ENCODE data around the gene ACSM2B. TPM values are rescaled to one million over a fixed set of nuclear protein-coding genes. Genes with fewer than 3 reads are reported as not detected.

Gene ACSM2B
- total RNA-seq, 1 experiment from 2014 or later = not detected

DNA sequence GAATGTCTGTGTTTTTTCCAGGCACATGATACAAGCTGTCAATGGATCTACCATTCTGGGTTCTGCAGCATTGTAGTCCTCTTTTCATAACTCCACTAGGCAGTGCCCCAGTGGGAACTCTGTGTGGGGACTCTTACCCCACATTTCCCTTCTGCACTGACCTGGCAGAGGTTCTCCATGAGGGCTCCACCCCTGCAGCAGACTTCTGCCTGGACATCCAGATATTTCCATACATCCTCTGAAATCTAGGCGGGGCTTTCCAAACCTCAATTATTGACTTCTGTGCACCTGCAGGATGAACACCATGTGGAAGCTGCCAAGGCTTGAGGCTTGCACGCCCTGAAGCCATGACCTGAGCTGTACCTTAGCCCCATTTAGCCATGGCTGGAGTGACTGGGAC lies 68.9 kb downstream of the ACSM2B start:
- peaks cover 3% of the 10 kb centered on the region; the same call in 1 of the 2 replicates for H3K27me3 ChIP-seq (ENCODE audit: insufficient read depth, low read length)
- BruUV-seq (replicated peaks) = no TSS peak
- POLR2A ChIA-PET = no interaction called here
- no peaks in the 10 kb centered on the region for H3K9me3 ChIP-seq (ENCODE audit: control insufficient read depth in 1 of 2, insufficient read depth in 1 of 2, low read depth in 1 of 2, low read length in 2 of 2)
- no peaks in the 10 kb centered on the region for H3K79me2 ChIP-seq (ENCODE audit: insufficient read depth, low read length)
- H2AFZ ChIP-seq (ENCODE audit: low read depth, low read length, poor library complexity, severe bottlenecking) = no peak overlapping the region
- no peaks in the 10 kb centered on the region for H3K4me1 ChIP-seq (ENCODE audit: control insufficient read depth in 1 of 2, insufficient read depth in 2 of 2, low read length in 2 of 2)
- DNase-seq (ENCODE audit: low read depth, low spot score) (no peak), ATAC-seq (no peak)
- H3K9ac ChIP-seq (ENCODE audit: low read length) = no peak overlapping the region
- RAD21 ChIA-PET (ENCODE audit: low non-redundant PET in 1 of 2, low total read pairs in 2 of 2, uncharacterized antibody in 2 of 2, unreplicated experiment in 2 of 2) = no interaction called here
- no peak overlapping the region for H3K27ac ChIP-seq (ENCODE audit: low read depth, low read length)
- no peak overlapping the region for H3K4me3 ChIP-seq (replicated peaks in 1 of 2; ENCODE audit: low read depth in 1 of 2, low read length in 2 of 2)
- H4K20me1 ChIP-seq (ENCODE audit: insufficient read depth) = no peaks in the 10 kb centered on the region
- CTCF ChIA-PET = no interaction called here
- H3K36me3 ChIP-seq (ENCODE audit: control insufficient read depth in 1 of 2, insufficient read depth in 2 of 2, low read length in 2 of 2) = no peaks in the 10 kb centered on the region
- H3K9me2 ChIP-seq (ENCODE audit: insufficient read depth) = no peaks in the 10 kb centered on the region
- H3K4me2 ChIP-seq (ENCODE audit: low read length) = no peak overlapping the region
- no peak for TF ChIP-seq POLR2A (IDR thresholded peaks at IDR 0.05; ENCODE audit: borderline replicate concordance, extremely low read depth, insufficient read depth, insufficient read length)
- TF ChIP-seq RAD21 (IDR thresholded peaks at IDR 0.05; ENCODE audit: low read depth) = no peak
- TF ChIP-seq CEBPB (IDR thresholded peaks at IDR 0.05; ENCODE audit: low read depth) = no peak
- TF ChIP-seq, protein P1, sequence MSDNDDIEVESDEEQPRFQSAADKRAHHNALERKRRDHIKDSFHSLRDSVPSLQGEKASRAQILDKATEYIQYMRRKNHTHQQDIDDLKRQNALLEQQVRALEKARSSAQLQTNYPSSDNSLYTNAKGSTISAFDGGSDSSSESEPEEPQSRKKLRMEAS (IDR thresholded peaks at IDR 0.05) = no peak
- intact Hi-C loops (cut with micrococcal nuclease) = no loop called here

DNA sequence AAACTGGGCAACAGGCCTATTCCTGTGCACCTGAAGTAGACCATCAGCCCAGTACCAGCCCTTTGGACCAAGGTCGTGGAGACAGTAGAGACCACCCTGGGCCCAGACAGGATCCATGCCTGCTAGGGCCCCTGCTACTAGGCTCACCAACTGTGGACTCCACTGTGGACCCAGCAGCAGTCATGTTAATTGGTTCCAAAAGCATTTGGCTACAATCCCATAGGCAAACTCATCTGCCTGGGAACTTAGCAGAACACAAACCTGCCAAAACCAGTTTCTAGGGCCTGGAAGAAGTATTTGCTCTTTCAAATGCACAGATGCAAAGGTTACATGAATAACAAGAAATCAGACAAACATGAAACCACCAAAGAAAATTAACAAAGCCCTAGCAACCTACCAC lies 71.7 kb downstream of the ACSM2B start:
- ChIA-PET POLR2A (no interaction called here), RAD21 (ENCODE audit: low non-redundant PET in 1 of 2, low total read pairs in 2 of 2, uncharacterized antibody in 2 of 2, unreplicated experiment in 2 of 2) (no interaction called here), CTCF (no interaction called here)
- ATAC-seq (no peak), DNase-seq (ENCODE audit: low read depth, low spot score) (no peak)
- Histone ChIP-seq H2AFZ (ENCODE audit: low read depth, low read length, poor library complexity, severe bottlenecking) (no peak overlapping the region), H3K36me3 (ENCODE audit: control insufficient read depth in 1 of 2, insufficient read depth in 2 of 2, low read length in 2 of 2) (no peaks in the 10 kb centered on the region), H3K4me2 (ENCODE audit: low read length) (no peak overlapping the region), H3K27me3 (ENCODE audit: insufficient read depth, low read length) (no peaks in the 10 kb centered on the region), H4K20me1 (ENCODE audit: insufficient read depth) (no peaks in the 10 kb centered on the region), H3K4me3 (replicated peaks in 1 of 2; ENCODE audit: low read depth in 1 of 2, low read length in 2 of 2) (no peak overlapping the region), H3K27ac (ENCODE audit: low read depth, low read length) (no peak overlapping the region), H3K79me2 (ENCODE audit: insufficient read depth, low read length) (no peaks in the 10 kb centered on the region), H3K9ac (ENCODE audit: low read length) (no peak overlapping the region), H3K9me3 (ENCODE audit: control insufficient read depth in 1 of 2, insufficient read depth in 1 of 2, low read depth in 1 of 2, low read length in 2 of 2) (no peaks in the 10 kb centered on the region), H3K4me1 (ENCODE audit: control insufficient read depth in 1 of 2, insufficient read depth in 2 of 2, low read length in 2 of 2) (no peaks in the 10 kb centered on the region), H3K9me2 (ENCODE audit: insufficient read depth) (no peaks in the 10 kb centered on the region)
- BruUV-seq (replicated peaks) = no TSS peak
- intact Hi-C loops (cut with micrococcal nuclease) = no loop called here
- TF ChIP-seq JUND (IDR thresholded peaks at IDR 0.05) = no peak
- no peak for TF ChIP-seq SRF (IDR thresholded peaks at IDR 0.05; ENCODE audit: low read depth)
- no peak for TF ChIP-seq RAD21 (IDR thresholded peaks at IDR 0.05; ENCODE audit: low read depth)
- TF ChIP-seq TCF7L2 (IDR thresholded peaks at IDR 0.05; ENCODE audit: borderline replicate concordance, extremely low read depth, insufficient read depth, insufficient read length) = no peak
- TF ChIP-seq, protein P2, sequence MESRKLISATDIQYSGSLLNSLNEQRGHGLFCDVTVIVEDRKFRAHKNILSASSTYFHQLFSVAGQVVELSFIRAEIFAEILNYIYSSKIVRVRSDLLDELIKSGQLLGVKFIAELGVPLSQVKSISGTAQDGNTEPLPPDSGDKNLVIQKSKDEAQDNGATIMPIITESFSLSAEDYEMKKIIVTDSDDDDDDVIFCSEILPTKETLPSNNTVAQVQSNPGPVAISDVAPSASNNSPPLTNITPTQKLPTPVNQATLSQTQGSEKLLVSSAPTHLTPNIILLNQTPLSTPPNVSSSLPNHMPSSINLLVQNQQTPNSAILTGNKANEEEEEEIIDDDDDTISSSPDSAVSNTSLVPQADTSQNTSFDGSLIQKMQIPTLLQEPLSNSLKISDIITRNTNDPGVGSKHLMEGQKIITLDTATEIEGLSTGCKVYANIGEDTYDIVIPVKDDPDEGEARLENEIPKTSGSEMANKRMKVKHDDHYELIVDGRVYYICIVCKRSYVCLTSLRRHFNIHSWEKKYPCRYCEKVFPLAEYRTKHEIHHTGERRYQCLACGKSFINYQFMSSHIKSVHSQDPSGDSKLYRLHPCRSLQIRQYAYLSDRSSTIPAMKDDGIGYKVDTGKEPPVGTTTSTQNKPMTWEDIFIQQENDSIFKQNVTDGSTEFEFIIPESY (IDR thresholded peaks at IDR 0.05; ENCODE audit: extremely low read depth, insufficient replicate concordance, low read length) = no peak
- TF ChIP-seq, protein P3, sequence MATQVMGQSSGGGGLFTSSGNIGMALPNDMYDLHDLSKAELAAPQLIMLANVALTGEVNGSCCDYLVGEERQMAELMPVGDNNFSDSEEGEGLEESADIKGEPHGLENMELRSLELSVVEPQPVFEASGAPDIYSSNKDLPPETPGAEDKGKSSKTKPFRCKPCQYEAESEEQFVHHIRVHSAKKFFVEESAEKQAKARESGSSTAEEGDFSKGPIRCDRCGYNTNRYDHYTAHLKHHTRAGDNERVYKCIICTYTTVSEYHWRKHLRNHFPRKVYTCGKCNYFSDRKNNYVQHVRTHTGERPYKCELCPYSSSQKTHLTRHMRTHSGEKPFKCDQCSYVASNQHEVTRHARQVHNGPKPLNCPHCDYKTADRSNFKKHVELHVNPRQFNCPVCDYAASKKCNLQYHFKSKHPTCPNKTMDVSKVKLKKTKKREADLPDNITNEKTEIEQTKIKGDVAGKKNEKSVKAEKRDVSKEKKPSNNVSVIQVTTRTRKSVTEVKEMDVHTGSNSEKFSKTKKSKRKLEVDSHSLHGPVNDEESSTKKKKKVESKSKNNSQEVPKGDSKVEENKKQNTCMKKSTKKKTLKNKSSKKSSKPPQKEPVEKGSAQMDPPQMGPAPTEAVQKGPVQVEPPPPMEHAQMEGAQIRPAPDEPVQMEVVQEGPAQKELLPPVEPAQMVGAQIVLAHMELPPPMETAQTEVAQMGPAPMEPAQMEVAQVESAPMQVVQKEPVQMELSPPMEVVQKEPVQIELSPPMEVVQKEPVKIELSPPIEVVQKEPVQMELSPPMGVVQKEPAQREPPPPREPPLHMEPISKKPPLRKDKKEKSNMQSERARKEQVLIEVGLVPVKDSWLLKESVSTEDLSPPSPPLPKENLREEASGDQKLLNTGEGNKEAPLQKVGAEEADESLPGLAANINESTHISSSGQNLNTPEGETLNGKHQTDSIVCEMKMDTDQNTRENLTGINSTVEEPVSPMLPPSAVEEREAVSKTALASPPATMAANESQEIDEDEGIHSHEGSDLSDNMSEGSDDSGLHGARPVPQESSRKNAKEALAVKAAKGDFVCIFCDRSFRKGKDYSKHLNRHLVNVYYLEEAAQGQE (IDR thresholded peaks at IDR 0.05; ENCODE audit: low read depth) = no peak
- no peak for TF ChIP-seq SP1 (IDR thresholded peaks at IDR 0.05; ENCODE audit: low read depth)
- TF ChIP-seq CEBPB (IDR thresholded peaks at IDR 0.05; ENCODE audit: low read depth) = no peak
- TF ChIP-seq POLR2A (IDR thresholded peaks at IDR 0.05; ENCODE audit: borderline replicate concordance, extremely low read depth, insufficient read depth, insufficient read length) = no peak
- no peak for TF ChIP-seq SIN3A (IDR thresholded peaks at IDR 0.05; ENCODE audit: low read depth)
- no peak for TF ChIP-seq POLR2AphosphoS5 (IDR thresholded peaks at IDR 0.05; ENCODE audit: low read depth, low read length)
- TF ChIP-seq, protein P1 (IDR thresholded peaks at IDR 0.05) = no peak
- no peak for TF ChIP-seq YY1 (IDR thresholded peaks at IDR 0.05; ENCODE audit: extremely low read depth, insufficient replicate concordance, low read depth, low read length)
